Measurements from ENCODE around the gene BCKDHB.
"Not testable (repeated sequence)": the region's sequence is repeated elsewhere in the genome, so short reads cannot be mapped to it uniquely, and the experiment has no call there.

BCKDHB gene

GRCh38 chr6:80209430-80209829 lies 103.0 kb downstream of the BCKDHB start:
- DNase-seq (ENCODE audit: low spot score) = no peak

GRCh38 chr6:80210618-80211017 lies 104.1 kb downstream of the BCKDHB start:
- DNase-seq (ENCODE audit: low spot score) = no peak

- DNase-seq (ENCODE audit: low spot score) = no peak
These were observed 104.8 kb downstream of the BCKDHB start for GRCh38 chr6:80211286-80211685.

- DNase-seq (ENCODE audit: low spot score) = not testable (repeated sequence)
These were observed 105.4 kb downstream of the BCKDHB start for GRCh38 chr6:80211890-80212289.

- peak; percentile 13 for DNase-seq (ENCODE audit: low spot score)
These were observed 108.1 kb downstream of the BCKDHB start for GRCh38 chr6:80214436-80215022.

GRCh38 chr6:80215063-80215462 lies 108.6 kb downstream of the BCKDHB start:
- no peak for DNase-seq (ENCODE audit: low spot score)

- no peak for DNase-seq (ENCODE audit: low spot score)
These were observed 111.3 kb downstream of the BCKDHB start for GRCh38 chr6:80217794-80218193.

GRCh38 chr6:80223743-80224212 lies 117.3 kb downstream of the BCKDHB start:
- no peak for DNase-seq (ENCODE audit: low spot score)

GRCh38 chr6:80226151-80226550 lies 119.7 kb downstream of the BCKDHB start:
- DNase-seq (ENCODE audit: low spot score) = no peak

GRCh38 chr6:80226699-80227098 lies 120.2 kb downstream of the BCKDHB start:
- DNase-seq (ENCODE audit: low spot score) = no peak

- DNase-seq (ENCODE audit: low spot score) = no peak
These were observed 121.2 kb downstream of the BCKDHB start for GRCh38 chr6:80227545-80228105.

GRCh38 chr6:80233262-80233661 lies 126.8 kb downstream of the BCKDHB start:
- DNase-seq (ENCODE audit: low spot score) = no peak

GRCh38 chr6:80233958-80234357 lies 127.5 kb downstream of the BCKDHB start:
- DNase-seq (ENCODE audit: low spot score) = no peak

- no peak for DNase-seq (ENCODE audit: low spot score)
These were observed 127.9 kb downstream of the BCKDHB start for GRCh38 chr6:80234401-80234800.

GRCh38 chr6:80234908-80235307 lies 128.4 kb downstream of the BCKDHB start:
- DNase-seq (ENCODE audit: low spot score) = no peak

GRCh38 chr6:80235647-80236046 lies 129.2 kb downstream of the BCKDHB start:
- no peak for DNase-seq (ENCODE audit: low spot score)

GRCh38 chr6:80238754-80239153 lies 132.3 kb downstream of the BCKDHB start:
- DNase-seq (ENCODE audit: low spot score) = not testable (repeated sequence)

- DNase-seq (ENCODE audit: low spot score) = no peak
These were observed 138.6 kb downstream of the BCKDHB start for GRCh38 chr6:80245043-80245442.

GRCh38 chr6:80249897-80250296 lies 143.4 kb downstream of the BCKDHB start:
- DNase-seq (ENCODE audit: low spot score) = no peak

- no peak for DNase-seq (ENCODE audit: low spot score)
These were observed 144.0 kb downstream of the BCKDHB start for GRCh38 chr6:80250391-80250997.

- DNase-seq (ENCODE audit: low spot score) = no peak
These were observed 144.8 kb downstream of the BCKDHB start for GRCh38 chr6:80251321-80251720.

GRCh38 chr6:80254716-80255115 lies 148.2 kb downstream of the BCKDHB start:
- DNase-seq (ENCODE audit: low spot score) = no peak

GRCh38 chr6:80256691-80257090 lies 150.2 kb downstream of the BCKDHB start:
- DNase-seq (ENCODE audit: low spot score) = no peak

- DNase-seq (ENCODE audit: low spot score) = no peak
These were observed 152.6 kb downstream of the BCKDHB start for GRCh38 chr6:80259118-80259517.
